ENCODE measurements around the gene ADGB. TPM values are rescaled to one million over a fixed set of nuclear protein-coding genes. Genes with fewer than 3 reads are reported as not detected.
"Not testable (repeated sequence)": the region's sequence is repeated elsewhere in the genome, so short reads cannot be mapped to it uniquely, and the experiment has no call there.

The ADGB gene
- total RNA-seq, 2 experiments from 2014 or later = 0.32 to 0.52 TPM

- POLR2A ChIA-PET = no interaction called here
- CTCF ChIA-PET = no interaction called here
These were observed 140.9 kb downstream of the ADGB start for GRCh38 chr6:146739696-146740095.

GRCh38 chr6:146741609-146742008, 142.8 kb downstream of the ADGB start:
- ChIA-PET POLR2A (no interaction called here), CTCF (no interaction called here)

GRCh38 chr6:146753306-146753705, 154.5 kb downstream of the ADGB start:
- POLR2A ChIA-PET = no interaction called here
- CTCF ChIA-PET = no interaction called here

GRCh38 chr6:146767632-146768031, 168.9 kb downstream of the ADGB start:
- POLR2A ChIA-PET = no interaction called here
- CTCF ChIA-PET = no interaction called here

- ChIA-PET POLR2A (no interaction called here), CTCF (no interaction called here)
These were observed 169.9 kb downstream of the ADGB start for GRCh38 chr6:146768722-146769121.

GRCh38 chr6:146770275-146770964, 171.6 kb downstream of the ADGB start:
- ChIA-PET POLR2A (no interaction called here), CTCF (no interaction called here)

- POLR2A ChIA-PET = no interaction called here
- CTCF ChIA-PET = no interaction called here
These were observed 172.4 kb downstream of the ADGB start for GRCh38 chr6:146770965-146771735.

- CTCF ChIA-PET = no interaction called here
- POLR2A ChIA-PET = no interaction called here
These were observed 176.4 kb downstream of the ADGB start for GRCh38 chr6:146775220-146775619.

- ChIA-PET CTCF (no interaction called here), POLR2A (no interaction called here)
These were observed 183.1 kb downstream of the ADGB start for GRCh38 chr6:146781836-146782235.

GRCh38 chr6:146785001-146785585, 186.3 kb downstream of the ADGB start:
- POLR2A ChIA-PET = no interaction called here
- CTCF ChIA-PET = no interaction called here

GRCh38 chr6:146787876-146788508, 189.2 kb downstream of the ADGB start:
- ChIA-PET CTCF (no interaction called here), POLR2A (interaction anchor here (0.6 kb wide), 1 partner anchor 9 kb away, joined by 4 read pairs; no protein-coding TSS in a partner anchor)

- CTCF ChIA-PET = no interaction called here
- POLR2A ChIA-PET = no interaction called here
These were observed 191.9 kb downstream of the ADGB start for GRCh38 chr6:146790561-146791091.

- CTCF ChIA-PET = no interaction called here
- POLR2A ChIA-PET = no interaction called here
These were observed 193.2 kb downstream of the ADGB start for GRCh38 chr6:146791930-146792329.

- CTCF ChIA-PET, POLR2A ChIA-PET: not testable (repeated sequence)
These were observed 194.4 kb downstream of the ADGB start for GRCh38 chr6:146793218-146793617.

GRCh38 chr6:146795479-146796133, 196.8 kb downstream of the ADGB start:
- CTCF ChIA-PET = no interaction called here
- POLR2A ChIA-PET = no interaction called here

GRCh38 chr6:146803167-146803566, 204.4 kb downstream of the ADGB start:
- POLR2A ChIA-PET, CTCF ChIA-PET: not testable (repeated sequence)

GRCh38 chr6:146803601-146804000, 204.8 kb downstream of the ADGB start:
- POLR2A ChIA-PET = no interaction called here
- CTCF ChIA-PET = no interaction called here

GRCh38 chr6:146805546-146806325, 207.0 kb downstream of the ADGB start:
- POLR2A ChIA-PET = no interaction called here

GRCh38 chr6:146809014-146809413, 210.2 kb downstream of the ADGB start:
- CTCF ChIA-PET, POLR2A ChIA-PET: not testable (repeated sequence)

More at GRCh38 chr6:146805546-146806325, 207.0 kb downstream of the ADGB start:
- CTCF ChIA-PET = no interaction called here
